Heart left ventricle (tissue), 13 donors: ENCODE data around the gene FCHSD2.

ENCODE experiments used
- POLR2A ChIP-seq, 2 donors: fragments of 450-650 bp; IDR thresholded peaks; one replicate each; pipeline ENCODE4 v1.6.1; 2017; ENCODE audit warnings: antibody characterized with exemption in 2 of 2, mild to moderate bottlenecking in 2 of 2, moderate library complexity in 2 of 2
- TF ChIP-seq, protein P1 (sequence below), 12 donors: fragments of 200-600 bp; sonication (generic) in 4 of 12; IDR thresholded peaks; one replicate each; pipeline versions ENCODE4 v1.5.0 to v1.8.0; 2018 to 2022; ENCODE audit warnings: antibody characterized with exemption in 12 of 12, mild to moderate bottlenecking in 5 of 12
- donor health status: ischemic (EF 13 %, LVEDD 7.1; RV severe dilation, severe dysfunction).
- donor health status: DM: no; HTN: yes; CAD: no.
- donor health status: DM: no; HTN: no; CAD: no.
- donor health status: ischemic (EF 25% LVEDD 6.9; RV normal size, moderate dysfunction).
- donor health status: ischemic (EF 25% LVEDD 5.7; RV mildly dilated, moderate dysfunction).
- donor health status: ischemic (EF 35%, LVEDD 5.7; RV mildly dilated, moderate dysfunction).
- donor health status: nonischemic (EF 11% LVEDD 7.7; RV severe dilation, severe dysfunction).
- donor health status: DM: yes; HTN: yes; CAD: no.
- donor health status: PGD.
- donor health status: ischemic (EF 29% LVEDD 5.4; RV normal size, mild dysfunction).
- donor health status: nonischemic (EF 23%, LVEDD 6.1; RV moderate dilation, normal function).

DNA sequence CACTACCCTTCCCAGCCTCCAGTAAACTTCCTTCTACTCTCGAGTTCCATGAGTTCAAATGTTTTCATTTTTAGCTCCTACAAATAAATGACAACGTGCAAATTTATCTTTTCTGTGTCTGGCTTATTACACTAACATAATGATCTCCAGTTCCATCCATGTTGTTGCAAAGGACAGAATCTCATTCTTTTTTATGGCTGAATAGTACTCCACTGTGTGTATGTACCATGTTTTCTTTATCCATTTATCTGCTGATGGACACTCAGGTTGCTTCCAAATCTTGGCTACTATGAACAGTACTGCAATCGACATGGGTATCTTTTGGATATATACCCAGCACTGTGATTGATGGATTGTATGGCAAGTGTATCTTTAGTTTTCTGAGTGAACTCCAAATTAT lies 34.5 kb downstream of the FCHSD2 start:
- TF ChIP-seq, protein P1, sequence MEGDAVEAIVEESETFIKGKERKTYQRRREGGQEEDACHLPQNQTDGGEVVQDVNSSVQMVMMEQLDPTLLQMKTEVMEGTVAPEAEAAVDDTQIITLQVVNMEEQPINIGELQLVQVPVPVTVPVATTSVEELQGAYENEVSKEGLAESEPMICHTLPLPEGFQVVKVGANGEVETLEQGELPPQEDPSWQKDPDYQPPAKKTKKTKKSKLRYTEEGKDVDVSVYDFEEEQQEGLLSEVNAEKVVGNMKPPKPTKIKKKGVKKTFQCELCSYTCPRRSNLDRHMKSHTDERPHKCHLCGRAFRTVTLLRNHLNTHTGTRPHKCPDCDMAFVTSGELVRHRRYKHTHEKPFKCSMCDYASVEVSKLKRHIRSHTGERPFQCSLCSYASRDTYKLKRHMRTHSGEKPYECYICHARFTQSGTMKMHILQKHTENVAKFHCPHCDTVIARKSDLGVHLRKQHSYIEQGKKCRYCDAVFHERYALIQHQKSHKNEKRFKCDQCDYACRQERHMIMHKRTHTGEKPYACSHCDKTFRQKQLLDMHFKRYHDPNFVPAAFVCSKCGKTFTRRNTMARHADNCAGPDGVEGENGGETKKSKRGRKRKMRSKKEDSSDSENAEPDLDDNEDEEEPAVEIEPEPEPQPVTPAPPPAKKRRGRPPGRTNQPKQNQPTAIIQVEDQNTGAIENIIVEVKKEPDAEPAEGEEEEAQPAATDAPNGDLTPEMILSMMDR (IDR thresholded peaks at IDR 0.05) = no peak
- no peak for TF ChIP-seq POLR2A (IDR thresholded peaks at IDR 0.05)
